Measurements from ENCODE around the gene LAMA5.

- no peak for TF ChIP-seq SMC3 (IDR thresholded peaks at IDR 0.05)
- TF ChIP-seq USF2 (IDR thresholded peaks at IDR 0.05), result no peak
- no peak for TF ChIP-seq RAD21 (conservative IDR thresholded peaks at IDR 0.05 in 1 of 2, IDR thresholded peaks at IDR 0.05 in 1 of 2)
- TF ChIP-seq POLR2A (IDR thresholded peaks at IDR 0.05; ENCODE audit: low read length), result no peak
- no peak for TF ChIP-seq CHD4 (IDR thresholded peaks at IDR 0.05; ENCODE audit: borderline replicate concordance)
- no peak for TF ChIP-seq CTCF (IDR thresholded peaks at IDR 0.05)
- peak; percentile 60; the same call in 1 of the 2 replicates for TF ChIP-seq MAX (IDR thresholded peaks at IDR 0.05)
- no peak for TF ChIP-seq CEBPB (IDR thresholded peaks at IDR 0.05)
- no peak for TF ChIP-seq ZSCAN20 (CRISPR knock-in tag; IDR thresholded peaks at IDR 0.05)
- TF ChIP-seq JUNB (IDR thresholded peaks at IDR 0.05), result no peak
- no peak; a peak in 1 of 5 replicates for TF ChIP-seq EP300 (IDR thresholded peaks at IDR 0.05)
- no peak for TF ChIP-seq HDAC2 (IDR thresholded peaks at IDR 0.05)
- TF ChIP-seq FOSB (CRISPR knock-in tag; IDR thresholded peaks at IDR 0.05), result no peak
- TF ChIP-seq REST (IDR thresholded peaks at IDR 0.05), result no peak
These were observed 11.1 kb downstream of the LAMA5 start for GRCh38 chr20:62355878-62356588.

All from A549 (cell line).